HG03558 (cell line): ENCODE data around the gene NOXO1.
"Not testable (repeated sequence)": the region's sequence is repeated elsewhere in the genome, so short reads cannot be mapped to it uniquely, and the experiment has no call there.

ENCODE experiments used
- ATAC-seq: cut with Tn5 transposase; IDR thresholded peaks from one replicate; pipeline ENCODE4 v1.9.1; 2021; ENCODE audit warnings: moderate number of reproducible peaks; ENCODE audit not compliant: unreplicated experiment; ENCODE audit errors: extremely low read depth

Gene NOXO1

DNA sequence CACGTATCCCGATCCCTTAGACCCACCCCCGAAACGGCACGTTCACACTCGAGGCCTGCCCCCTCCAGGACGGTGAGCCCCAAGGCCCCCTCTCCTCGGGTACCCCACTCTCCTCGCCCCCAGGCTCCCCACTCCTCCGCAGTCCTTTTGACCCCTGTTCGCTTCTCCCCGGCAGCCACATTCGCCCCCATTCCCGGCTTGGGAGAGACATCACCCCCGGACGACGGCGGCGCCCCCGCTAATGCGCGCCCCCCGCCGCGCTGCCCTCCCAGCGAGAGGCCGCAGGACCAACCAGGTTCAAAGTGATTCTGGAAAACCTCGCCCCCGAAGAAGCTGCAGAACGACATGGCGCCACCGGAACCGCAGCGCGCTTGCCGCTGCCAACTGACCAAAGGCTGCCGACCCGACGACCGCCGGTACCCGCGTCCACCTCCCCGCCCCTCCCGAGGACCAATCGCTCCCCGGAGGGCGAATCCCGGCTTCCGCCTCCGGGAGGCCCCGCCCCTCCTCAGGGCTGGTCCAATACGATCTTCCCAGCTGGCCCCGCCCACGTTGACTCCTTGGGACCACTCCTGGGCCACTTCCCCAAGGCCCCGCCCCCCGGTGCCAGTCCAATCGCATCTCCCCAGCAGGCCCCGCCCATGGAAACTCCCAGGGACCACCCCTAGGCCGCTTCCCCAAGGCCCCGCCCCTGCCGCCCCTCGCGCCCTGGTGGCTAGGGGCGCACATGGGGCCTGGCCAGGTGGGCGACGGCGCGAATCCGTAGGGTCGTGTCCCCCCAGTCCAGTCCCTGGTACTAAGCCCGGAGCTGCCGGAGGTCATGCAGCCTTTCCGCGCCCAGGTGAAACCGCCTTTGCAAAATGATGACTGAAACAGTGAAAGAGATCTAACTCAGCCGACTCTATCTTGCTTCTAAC lies 38.2 kb downstream of the NOXO1 start, which contains the start of gene MSRB1:
MSRB1 (minus strand) TSS at position 390 of the 917 bp plus-strand sequence; CDS start at position 347, 43 bp downstream.
- ATAC-seq = peak; percentile 72

DNA sequence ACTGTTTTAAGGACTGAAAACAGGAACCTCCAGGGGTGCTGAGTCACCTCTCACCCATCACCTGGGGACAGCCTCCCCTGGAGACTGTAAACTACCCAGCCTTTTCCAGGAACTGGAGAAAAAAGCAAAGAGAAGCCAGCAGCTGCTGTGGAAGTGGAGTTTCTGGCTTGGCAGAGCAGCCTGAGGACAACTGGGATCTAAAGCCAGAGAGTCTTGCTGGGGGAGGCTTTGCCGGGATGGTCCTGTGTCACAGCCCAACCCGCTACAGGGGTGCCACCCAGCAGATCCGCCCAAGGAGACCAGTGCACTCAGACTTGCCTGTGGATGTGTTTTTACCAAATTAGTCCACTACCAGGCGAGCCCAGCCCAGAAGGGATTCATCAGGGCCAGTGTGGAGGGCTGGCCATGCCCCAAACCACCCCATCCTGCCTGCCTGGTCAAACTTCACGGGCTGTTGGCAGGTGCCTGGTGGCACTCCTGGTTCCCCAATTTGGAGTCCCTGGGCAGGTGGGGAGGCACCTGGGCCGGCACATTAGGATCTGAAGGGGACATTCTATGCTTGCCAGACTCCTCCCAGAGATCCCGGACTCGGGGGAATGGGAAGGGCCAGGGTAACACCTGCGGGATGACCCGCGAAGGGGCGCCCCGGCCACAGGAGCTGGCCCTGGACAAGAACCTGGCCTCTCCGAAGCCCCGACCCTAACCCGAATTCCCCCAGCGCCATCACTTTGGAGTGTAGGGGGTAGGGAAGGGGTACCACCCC lies 39.0 kb downstream of the NOXO1 start:
- no peak for ATAC-seq

DNA sequence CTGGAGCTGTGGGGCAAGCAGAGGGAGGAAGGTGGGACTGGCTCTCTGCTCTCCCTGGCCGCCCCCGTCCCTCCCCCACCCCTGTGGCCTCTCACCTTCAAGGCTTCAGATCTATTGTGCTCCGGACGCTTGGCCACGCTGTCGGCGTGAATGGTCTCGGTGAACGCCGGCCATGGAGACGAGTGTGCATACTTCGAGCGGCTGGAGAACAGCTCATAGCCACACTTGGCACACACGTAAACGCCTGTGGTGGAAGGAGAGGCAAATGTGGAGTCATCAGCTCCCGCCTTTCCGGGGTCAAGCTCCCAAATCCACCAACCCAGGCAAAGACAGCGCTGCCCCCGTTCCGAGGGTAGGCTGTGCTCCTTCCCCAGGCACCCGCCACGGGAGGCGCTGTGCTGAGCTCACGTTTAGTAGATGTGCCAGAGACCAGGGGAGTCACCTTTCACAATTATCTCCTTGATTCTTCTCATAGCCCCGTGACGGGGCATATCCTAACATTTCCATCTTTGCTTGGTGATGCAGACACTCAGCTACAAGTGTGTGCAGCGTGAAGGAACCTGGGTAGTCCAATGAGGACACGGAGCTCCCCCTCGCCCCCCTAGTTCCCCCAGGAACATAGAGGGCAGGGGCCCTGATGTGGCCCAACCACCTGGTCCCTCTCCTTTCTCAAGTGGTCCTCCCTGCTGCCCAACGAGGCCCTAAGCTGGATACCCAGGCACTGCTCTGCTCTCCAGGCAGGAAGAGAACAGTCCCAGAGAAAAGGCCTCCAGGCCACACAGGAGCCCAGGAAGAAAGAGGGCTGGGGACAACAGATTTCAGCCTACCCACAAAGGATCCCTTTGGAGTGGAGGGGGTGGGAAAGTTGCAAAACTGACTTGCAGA lies 39.9 kb downstream of the NOXO1 start:
- no peak for ATAC-seq

DNA sequence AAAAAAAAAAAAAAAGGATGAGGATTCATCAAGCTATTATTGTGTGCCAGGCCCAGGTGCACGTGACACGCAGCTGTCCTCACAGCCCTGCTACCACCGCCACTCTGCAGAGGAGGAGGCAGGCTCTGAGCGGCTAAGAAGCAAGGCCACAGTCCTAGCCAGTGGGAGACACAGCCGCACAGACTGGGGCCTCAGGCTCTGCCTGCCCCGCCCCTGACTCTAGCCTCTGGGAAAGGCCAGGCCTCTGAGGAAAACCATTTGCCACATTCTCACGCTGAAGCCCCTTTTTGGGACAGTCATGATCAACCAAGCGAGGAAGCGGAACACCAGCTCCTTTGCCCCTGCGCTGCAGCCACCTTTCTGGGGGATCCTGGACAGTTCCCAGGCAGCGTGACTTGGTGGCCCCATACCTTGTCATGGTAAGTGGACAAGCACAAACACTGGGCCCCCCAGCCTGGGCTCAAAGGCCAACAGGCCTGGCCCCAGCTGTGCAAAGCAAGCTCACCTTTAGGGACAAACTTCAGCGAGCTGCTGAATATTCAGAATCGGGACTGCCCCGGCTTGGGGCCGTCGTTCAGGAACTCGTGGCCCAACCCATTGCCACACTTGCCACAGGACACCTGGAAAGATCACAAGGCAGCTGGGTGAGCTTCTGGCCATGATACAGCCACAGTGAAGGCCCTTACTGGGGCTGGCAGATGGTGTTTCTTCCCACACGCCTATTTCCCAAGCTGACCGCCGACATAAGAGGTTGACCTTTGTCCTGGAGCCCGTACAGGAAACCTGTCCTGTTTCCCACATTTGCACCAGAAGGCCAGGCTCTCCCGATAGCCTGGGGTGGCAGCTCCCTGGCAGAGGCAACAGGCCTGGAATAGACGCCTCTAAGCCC lies 40.8 kb downstream of the NOXO1 start:
- ATAC-seq = no peak

DNA sequence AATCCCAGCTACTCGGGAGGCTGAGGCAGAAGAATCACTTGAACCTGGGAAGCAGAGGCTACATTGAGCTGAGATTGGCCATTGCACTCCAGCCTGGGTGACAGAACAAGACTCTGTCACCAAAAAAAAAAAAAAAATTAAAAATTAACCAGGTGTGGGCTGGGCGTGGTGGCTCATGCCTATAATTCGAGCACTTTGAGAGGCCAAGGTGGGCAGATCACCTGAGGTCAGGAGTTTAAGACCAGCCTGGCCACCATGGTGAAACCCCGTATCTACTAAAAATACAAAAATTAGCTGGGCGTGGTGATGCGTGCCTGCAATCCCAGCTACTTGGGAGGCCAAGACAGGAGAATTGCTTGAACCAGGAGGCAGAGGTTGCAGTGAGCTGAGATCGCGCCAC lies 41.4 kb downstream of the NOXO1 start:
- ATAC-seq = not testable (repeated sequence)

DNA sequence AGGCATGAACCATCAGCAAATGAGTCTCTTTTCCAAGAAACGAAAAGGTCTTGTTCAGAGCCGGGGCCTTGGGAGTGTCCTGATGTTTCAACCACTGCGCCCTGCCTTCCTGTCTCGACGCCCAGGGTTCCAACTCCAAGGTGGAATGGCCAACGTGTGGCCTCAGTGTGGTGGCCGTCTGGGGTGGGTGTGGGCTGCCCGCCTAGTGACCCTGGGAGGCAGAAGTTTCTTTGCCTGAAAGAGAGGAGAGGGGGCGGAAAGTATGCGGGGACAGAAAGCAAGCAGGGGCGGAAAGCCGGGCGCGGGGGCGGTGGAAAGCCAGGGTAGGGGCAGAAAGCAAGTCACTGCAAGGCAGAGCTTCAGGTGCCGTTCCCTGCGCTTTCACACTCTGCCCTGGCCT lies 42.4 kb downstream of the NOXO1 start:
- no peak for ATAC-seq

DNA sequence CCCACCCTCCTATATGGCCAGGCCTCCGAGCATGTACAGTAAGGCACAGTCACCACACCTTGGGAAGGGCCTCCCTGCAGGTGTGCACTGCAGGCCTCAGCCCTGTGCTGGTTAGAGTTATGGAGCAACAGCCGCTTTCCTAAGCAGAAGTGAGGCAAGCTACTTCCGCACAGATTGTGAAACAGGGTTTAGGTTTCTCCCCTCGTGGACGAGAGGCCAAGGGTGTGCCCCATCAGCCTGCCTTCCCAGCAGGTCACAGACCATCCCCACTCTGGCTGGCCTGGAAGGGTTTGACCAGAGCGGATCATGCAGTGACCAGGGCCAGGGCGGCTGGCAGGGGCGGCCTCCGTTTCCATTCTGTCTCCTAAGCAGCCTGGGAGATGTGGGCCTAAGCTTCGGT lies 43.0 kb downstream of the NOXO1 start:
- no peak for ATAC-seq

DNA sequence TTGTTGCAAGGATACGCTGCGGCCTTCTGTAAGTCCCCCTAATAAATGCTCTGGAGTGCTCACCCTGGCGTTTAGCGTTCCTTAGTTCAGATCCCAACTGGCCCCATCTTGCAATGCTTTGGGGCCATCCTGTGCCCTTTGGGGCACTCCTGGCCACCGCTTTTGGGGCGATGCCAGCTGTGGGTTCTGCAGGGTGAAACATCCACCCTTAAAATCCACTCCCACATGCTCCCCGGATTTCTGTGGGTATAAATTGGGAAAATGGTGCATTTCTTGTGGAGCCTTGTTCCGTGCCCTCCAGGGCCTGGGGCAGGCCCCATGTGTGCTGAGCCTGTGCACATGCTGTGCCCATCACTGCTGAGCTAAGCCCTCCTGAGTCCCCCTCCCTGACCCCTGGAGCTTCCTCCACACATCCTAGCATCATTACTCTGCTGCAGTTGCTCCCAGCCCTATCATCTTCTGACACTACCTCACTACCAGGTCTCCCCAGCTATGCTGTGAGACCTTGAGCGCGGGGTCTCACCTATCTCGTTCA lies 44.3 kb downstream of the NOXO1 start:
- no peak for ATAC-seq

DNA sequence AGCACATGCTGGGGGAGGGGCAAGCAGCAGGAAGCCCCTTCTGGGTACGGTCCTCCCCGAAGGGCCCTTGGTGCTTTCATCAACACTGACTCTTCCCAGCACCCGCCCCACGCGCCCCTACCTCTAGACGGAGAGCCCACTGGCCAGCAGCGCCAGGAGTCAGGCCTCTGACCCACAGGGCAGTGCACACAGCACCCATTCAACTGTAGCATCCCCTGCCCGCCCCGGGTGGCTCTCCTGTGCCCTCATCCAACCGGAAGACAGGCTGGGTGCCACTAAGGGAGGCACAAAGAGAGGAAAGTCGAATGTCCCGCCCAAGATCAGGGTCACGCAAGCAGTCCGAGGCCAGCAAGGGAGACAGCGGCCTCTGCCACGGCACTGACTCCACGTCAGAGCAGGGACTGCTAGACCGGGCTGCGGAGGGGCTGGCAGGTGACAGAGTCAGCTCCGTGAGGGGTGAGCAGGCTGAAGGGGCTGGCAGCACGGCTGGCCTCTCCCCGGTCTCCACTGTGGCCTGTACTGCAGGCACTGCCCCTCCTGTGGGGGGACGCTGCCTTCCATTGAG lies 48.1 kb downstream of the NOXO1 start:
- no peak for ATAC-seq

DNA sequence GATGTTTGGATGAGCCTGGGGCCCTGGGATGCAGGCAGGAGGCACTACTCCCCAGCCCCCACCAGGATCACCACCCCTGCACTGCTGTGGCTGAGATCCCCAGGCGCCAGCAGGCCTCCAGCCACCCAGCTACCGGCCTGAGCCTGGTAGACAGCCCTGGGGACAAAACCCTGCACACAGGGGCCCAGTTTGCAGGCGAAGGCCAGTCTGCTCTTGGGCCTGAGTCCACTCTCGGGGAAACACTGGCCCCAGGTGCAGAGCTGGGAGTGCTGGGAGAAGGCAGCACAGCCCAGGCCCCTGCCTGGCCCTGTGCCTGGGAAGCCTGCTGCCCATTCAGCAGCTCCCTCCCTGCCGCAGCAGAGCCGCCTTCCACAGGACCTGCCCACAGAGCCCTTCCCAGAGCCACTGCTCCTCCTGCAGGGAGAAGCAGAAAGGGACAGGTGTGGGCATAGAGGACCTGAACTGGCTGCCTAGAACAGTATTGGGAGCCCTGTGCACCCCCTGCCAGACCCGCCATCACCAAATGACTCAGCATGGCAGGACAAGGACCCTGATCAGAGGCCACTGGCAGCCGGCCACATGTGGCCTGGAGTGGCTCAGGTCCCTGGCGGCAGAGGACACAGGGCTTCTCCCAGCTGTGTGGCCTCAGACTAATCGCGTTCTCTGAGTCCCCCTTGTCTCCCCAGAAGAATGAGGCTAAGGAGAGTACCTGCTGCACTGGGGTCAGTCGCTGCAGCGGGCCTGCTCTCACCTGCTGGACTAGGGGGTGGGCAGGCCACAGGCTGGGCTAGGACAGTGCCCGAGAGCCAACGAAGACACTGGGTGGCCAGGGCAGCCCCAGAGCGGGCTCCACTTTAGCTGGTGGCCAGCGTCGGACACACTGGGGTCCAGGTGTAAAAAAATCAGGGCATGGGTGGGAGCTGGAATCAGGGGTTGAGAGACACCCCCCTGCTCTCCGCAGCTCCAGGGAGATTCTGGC lies 48.9 kb downstream of the NOXO1 start:
- no peak for ATAC-seq

DNA sequence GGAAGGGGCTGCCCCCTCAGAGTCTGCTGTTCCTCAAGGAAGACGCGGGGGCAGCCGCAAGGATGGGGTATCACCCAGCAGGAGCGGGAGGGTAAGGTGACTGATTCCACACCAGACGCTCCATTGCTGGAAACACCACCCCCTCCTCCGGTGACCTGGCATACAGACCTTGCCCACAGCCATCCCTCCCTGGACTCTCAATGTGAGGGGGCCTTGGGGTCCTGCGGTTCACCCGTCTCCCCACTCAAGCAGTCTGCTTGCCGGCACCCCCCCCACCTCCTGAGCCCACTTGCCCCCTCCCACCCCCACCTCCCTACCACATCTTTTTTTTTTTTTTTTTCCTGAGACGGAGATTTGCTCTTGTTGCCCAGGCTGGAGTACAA lies 50.9 kb downstream of the NOXO1 start:
- ATAC-seq = no peak

DNA sequence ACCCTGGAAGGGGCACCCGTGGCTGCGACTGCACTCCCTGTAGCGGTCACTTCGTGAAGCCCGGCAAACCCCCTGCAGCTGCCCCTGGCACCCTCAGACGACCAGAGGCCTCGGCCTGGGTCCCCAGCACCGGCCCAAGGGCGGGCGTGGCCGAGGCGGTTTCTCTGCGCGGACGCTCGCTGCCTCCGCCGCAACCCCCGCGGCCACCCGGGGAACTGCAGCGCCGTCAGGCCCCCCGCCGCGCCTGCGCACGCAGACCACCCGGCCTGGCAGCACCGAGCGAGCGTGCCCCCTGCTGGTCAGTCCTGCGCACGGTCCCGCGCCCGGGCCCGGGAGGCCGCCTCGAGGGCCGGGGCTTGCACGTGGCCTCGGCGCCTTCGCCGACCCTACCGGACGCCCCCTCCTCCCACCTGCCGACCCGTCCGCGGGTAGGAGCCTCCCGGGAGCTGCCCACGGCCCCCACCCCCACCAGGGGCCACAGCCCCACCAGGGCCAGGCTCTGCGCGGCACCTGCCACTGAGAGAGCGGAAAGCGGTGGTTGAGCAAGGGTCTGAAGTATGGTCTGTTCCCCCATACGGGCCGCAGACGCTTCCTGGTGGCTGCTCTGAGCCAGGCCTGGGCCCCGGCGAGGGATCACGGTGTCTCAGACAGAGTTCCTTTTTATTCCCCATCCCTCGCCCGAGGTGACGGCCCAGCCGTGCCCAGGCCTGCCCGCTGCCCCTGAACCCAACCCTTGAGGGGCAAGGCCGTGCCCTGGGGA lies 51.5 kb downstream of the NOXO1 start:
- ATAC-seq = no peak

DNA sequence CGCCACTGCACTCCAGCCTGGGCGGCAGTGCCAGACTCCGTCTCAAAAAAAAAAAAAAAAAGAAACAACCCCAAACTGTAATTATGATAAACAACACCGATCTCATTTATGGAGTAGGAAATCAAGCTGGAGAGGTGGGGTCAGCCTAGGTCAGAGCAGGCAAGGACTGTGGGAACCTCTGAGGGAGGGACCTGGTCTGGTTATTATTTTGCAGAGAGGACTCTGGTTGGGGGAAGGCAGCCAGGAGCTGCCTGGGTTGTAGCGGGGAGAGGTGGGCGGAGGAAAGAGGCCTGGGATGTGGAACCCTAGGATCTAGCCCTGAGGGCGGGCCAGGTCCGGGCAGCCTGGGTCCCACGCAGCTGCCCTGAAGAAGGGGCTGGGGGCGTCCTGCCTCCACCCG lies 52.2 kb downstream of the NOXO1 start:
- no peak for ATAC-seq
